Type B pancreatic cell (in vitro differentiated cells): ENCODE data around the gene PLD1. TPM values are rescaled to one million over a fixed set of nuclear protein-coding genes. Genes with fewer than 3 reads are reported as not detected.

Experiments used
- DNase-seq: peaks from one replicate; pipeline ENCODE4 v3.0.0; 2021; ENCODE audit warnings: mixed read lengths; ENCODE audit not compliant: unreplicated experiment; ENCODE audit errors: extremely low spot score
- H3K27ac Mint-ChIP-seq: 2 replicates; pipeline ENCODE4 v1.8.0; 2021; ENCODE audit warnings: mild to moderate bottlenecking, mixed read lengths
- H3K27me3 Mint-ChIP-seq: 2 replicates; pipeline ENCODE4 v1.8.0; 2021; ENCODE audit warnings: mixed read lengths
- H3K36me3 Mint-ChIP-seq: 2 replicates; pipeline ENCODE4 v1.8.0; 2021; ENCODE audit warnings: mixed read lengths
- H3K4me1 Mint-ChIP-seq: one replicate; pipeline ENCODE4 v1.8.0; 2021; ENCODE audit warnings: mixed read lengths; ENCODE audit not compliant: unreplicated experiment
- H3K4me3 Mint-ChIP-seq: 2 replicates; pipeline ENCODE4 v1.8.0; 2021; ENCODE audit warnings: mild to moderate bottlenecking, mixed read lengths
- H3K9me3 Mint-ChIP-seq: 2 replicates; pipeline ENCODE4 v1.8.0; 2021; ENCODE audit warnings: mixed read lengths
- CTCF ChIP-seq: fragments of 200-600 bp; sonication (generic); conservative IDR thresholded peaks from 2 replicates; pipeline ENCODE4 v1.5.0; 2021; ENCODE audit warnings: antibody characterized with exemption, mild to moderate bottlenecking
- total RNA-seq: library from RNA; stranded (reverse); gene quantifications from 2 replicates; pipeline ENCODE4 v1.2.1, GENCODE V29; 2021; ENCODE audit warnings: low replicate concordance

Gene PLD1
- total RNA-seq, 1 donor from 2014 or later = 33.3 TPM

GRCh38 chr3:171687581-171687980 lies 122.7 kb downstream of the PLD1 start:
- H3K27ac Mint-ChIP-seq = no peak overlapping the region
- DNase-seq = no peak
- H3K9me3 Mint-ChIP-seq = peaks cover 8% of the 10 kb centered on the region
- H3K4me3 Mint-ChIP-seq = no peak overlapping the region
- H3K4me1 Mint-ChIP-seq = peaks cover 8% of the 10 kb centered on the region
- H3K36me3 Mint-ChIP-seq = peaks cover 20% of the 10 kb centered on the region
- no peak for TF ChIP-seq CTCF
- no peaks in the 10 kb centered on the region for H3K27me3 Mint-ChIP-seq

- no peaks in the 10 kb centered on the region for H3K27me3 Mint-ChIP-seq
- no peak for TF ChIP-seq CTCF
- H3K9me3 Mint-ChIP-seq = peaks cover 8% of the 10 kb centered on the region
- DNase-seq = no peak
- no peak overlapping the region for H3K4me3 Mint-ChIP-seq
- H3K27ac Mint-ChIP-seq = no peak overlapping the region
- H3K4me1 Mint-ChIP-seq = peaks cover 8% of the 10 kb centered on the region
- H3K36me3 Mint-ChIP-seq = peaks cover 20% of the 10 kb centered on the region
Measured at GRCh38 chr3:171687064-171687463, 123.2 kb downstream of the PLD1 start.

- H3K4me1 Mint-ChIP-seq = peaks cover 15% of the 10 kb centered on the region
- peaks cover 23% of the 10 kb centered on the region for H3K36me3 Mint-ChIP-seq
- H3K4me3 Mint-ChIP-seq = no peak overlapping the region
- H3K9me3 Mint-ChIP-seq = peaks cover 8% of the 10 kb centered on the region
- no peak overlapping the region for H3K27ac Mint-ChIP-seq
- no peaks in the 10 kb centered on the region for H3K27me3 Mint-ChIP-seq
- TF ChIP-seq CTCF = no peak
- DNase-seq = no peak
Measured at GRCh38 chr3:171685116-171685895, 125.0 kb downstream of the PLD1 start.

GRCh38 chr3:171684221-171684620 lies 126.1 kb downstream of the PLD1 start:
- Mint-ChIP-seq H3K27ac (no peak overlapping the region), H3K9me3 (peaks cover 8% of the 10 kb centered on the region), H3K4me3 (no peak overlapping the region), H3K27me3 (no peaks in the 10 kb centered on the region), H3K4me1 (peaks cover 15% of the 10 kb centered on the region), H3K36me3 (peaks cover 21% of the 10 kb centered on the region)
- TF ChIP-seq CTCF = no peak
- DNase-seq = no peak

- Mint-ChIP-seq H3K9me3 (peaks cover 8% of the 10 kb centered on the region), H3K36me3 (peaks cover 21% of the 10 kb centered on the region), H3K27me3 (no peaks in the 10 kb centered on the region), H3K4me1 (peaks cover 16% of the 10 kb centered on the region), H3K27ac (no peak overlapping the region), H3K4me3 (no peak overlapping the region)
- no peak for TF ChIP-seq CTCF
- DNase-seq = no peak
Measured at GRCh38 chr3:171682743-171683142, 127.5 kb downstream of the PLD1 start.
